Stimulated activated CD8-positive, alpha-beta memory T cell treated with anti-CD3 and anti-CD28 coated beads, Interleukin-7, amount 100 ng/mL, for 4 hours (primary cell): ENCODE results near the gene MAD2L2.

Experiments used
- DNase-seq, 2 donors: peaks; one replicate each; pipeline ENCODE4 v3.0.0-alpha.2; 2020; ENCODE audit warnings: low read depth in 2 of 2

The MAD2L2 gene

DNA sequence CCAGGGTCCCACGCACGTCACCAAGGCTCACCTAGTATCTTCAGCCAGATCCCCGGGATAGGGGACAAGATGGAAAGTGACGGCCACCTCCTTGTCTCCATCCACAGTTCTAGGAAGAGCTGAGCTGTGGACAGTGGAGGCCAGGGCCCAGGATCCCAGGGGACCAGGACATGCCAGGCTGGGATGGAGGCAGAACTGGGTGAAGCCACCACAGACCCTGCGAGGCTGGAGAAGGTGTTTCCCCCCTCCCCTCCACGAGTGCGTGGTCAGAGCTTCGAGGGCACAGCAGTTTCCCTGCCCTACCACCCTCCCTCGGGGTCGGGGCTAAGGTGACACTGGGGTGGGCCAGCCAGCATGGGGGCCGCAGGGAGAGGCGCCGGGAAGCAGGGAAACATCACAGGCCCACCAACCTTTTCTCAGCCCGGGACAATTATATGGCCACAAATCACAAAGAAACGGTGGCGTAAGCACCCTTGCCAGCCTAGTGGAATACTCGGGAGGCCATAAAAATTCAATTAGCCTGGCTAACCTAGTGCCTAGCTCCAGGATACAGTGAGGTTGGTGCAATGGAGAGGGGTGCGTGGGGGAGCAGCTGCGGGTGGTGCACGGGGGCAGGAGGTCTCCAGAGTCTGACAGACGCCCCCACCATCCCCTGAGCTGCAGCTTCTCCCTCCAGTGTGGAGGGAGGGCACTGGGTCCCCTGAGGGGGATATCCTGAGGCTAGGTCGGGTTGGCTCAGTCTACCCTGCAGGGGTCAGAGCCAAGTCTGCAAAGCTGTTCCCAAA lies 23.9 kb upstream of the MAD2L2 start:
- no peak for DNase-seq

DNA sequence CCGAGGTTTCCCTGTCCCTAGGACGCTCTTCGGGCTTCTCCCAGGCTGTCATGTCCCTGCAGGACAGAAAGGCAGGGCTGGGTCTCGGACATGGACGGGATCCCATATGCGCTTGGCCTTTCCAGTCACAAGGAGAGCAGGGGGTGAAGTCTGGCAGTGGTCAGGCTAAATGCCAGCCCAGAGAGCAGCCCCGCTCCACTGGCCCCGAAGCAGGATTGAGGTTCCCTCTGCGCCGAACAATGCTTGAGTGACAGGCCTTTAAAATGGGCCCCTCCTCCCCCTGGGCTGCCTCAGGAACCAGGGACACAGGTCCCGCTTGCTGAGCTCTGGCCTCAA lies 23.2 kb upstream of the MAD2L2 start:
- DNase-seq: no peak

- DNase-seq: no peak
Observed at GRCh38 chr1:11703357-11704193, 22.6 kb upstream of the MAD2L2 start.

GRCh38 chr1:11701981-11702803 lies 21.2 kb upstream of the MAD2L2 start:
- DNase-seq: no peak

GRCh38 chr1:11701551-11701961 lies 20.6 kb upstream of the MAD2L2 start:
- no peak for DNase-seq

DNA sequence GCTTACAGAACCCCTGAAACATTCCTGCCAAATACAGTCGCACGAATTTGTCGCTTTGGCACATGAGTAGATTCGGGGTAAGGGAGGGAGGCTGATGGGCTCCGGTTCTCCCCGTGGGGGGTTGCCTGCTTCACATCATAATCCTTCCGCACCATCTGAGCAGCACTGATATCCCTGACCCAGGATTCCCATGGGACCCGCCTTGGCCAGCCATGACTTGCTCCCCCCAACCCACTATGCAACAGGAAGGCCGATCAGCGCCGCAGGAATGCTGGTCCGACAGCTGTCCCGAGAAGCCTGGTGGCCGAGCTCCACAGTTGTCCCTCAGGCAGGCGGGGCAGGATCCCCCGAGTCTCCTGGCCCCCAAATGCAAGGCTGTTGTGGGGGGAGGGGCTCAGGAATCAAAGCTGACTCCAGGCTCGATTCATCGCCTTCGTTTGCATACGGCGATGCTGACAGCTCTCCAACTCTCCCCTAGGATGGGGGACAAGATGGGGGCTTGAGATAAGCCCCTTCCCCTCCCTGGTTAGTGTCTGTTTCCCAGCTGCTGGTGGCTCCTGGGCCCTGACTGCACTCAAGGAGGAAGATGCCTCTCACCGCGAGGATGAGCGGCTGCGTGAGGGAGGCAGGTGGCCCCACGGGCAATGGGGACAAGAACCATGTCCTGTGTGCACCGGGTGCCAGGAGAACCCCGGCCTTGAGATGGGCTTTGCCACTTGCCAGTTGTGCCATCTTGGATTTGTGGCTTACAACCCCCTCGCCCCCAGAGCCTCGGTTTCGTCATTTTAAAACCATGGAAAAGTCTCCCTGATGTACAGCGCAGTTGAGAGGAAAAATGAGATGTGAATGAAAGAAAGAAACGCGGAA lies 19.9 kb upstream of the MAD2L2 start:
- DNase-seq: no peak

DNA sequence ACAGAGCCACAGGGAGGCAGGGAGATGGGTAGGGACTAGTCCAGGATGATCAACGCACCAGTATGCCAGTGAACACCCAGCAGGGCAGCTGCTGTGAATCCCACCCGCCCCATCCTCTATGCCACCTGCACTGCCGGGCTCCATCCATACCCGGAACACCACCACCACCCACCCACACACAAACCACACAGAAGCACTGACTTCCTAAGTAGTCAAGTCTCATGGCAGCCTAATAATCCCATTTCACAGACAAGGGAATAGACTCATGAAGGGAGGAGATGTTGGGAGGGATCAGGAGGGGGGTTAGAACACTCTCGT lies 16.9 kb upstream of the MAD2L2 start:
- DNase-seq: no peak

DNA sequence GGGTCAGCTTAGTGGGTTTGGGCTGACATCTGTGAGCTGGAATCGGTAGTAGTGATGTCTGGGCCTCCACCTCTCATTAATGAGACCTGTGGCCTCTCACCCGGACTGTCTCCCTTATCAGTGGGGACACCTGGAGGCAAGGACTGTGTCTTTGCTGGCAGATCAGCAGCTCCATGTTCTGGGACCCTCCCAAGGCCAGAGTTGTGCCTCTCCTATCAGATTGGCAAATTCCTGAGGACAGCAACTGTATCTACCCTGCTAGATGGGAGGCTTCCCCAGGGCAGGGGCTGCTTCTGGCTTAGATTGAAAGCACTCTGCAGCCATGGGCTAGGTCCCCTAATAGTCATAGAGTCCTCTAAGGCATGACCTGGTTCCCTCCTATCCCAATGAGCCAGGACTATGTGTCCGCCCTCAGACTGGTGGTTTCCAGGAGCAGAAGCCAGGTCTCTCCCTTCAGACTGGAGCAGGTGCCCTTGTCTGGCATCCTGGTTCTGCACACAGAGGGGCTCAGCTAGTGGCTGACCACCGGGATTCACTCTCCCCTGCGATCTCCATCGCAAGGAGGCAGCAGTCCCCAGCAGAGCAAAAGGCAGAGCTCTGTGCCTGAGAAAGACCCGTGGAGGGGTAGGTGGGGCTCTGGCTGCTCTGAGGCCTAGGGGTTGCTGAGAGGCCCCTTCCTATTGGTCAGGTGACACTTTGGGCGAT lies 16.4 kb upstream of the MAD2L2 start:
- no peak for DNase-seq

DNA sequence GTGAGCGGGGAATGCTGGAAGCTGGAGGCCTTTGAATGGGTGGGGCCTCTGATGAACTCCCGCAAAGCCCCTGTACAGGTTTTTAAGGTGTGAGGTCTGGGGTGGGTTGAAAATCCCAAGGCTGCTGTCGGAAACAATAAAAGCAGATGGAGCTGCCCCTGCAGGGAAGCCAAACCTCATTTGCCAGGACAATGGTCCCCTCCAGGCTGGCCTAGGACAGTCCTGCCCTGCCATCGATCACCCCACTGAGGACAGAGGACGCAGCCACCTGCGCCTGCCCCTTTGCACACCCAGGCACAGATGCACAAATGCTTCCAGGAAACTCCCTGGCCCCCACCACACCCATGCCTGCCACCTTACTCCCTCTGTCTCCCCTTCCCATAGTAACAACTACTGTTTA lies 14.9 kb upstream of the MAD2L2 start:
- no peak for DNase-seq

DNA sequence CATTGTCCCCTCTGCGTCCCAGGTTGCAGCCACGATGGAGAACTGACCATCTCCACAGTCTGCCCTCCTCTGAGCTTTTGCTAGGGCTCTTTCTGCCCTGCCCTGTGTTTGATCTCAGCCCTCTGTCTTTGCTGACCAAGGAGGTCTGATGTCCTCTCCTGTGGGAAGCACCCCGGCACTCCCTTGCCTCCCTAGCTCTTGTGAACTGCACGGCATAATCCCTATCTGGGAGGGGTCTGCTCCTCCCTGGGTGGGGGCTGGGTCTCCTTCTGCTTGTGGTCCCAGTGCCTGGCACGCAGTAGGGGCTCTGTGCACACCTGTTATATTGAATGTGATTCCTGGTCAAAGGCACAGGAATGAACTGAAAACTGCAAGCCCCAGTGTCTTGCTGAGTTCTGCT lies 13.0 kb upstream of the MAD2L2 start:
- DNase-seq: no peak

- peak; percentile 38 to 44 for DNase-seq
Observed at GRCh38 chr1:11693024-11693590, 12.2 kb upstream of the MAD2L2 start.

- DNase-seq: no peak
Observed at GRCh38 chr1:11691928-11692711, 11.2 kb upstream of the MAD2L2 start.

DNA sequence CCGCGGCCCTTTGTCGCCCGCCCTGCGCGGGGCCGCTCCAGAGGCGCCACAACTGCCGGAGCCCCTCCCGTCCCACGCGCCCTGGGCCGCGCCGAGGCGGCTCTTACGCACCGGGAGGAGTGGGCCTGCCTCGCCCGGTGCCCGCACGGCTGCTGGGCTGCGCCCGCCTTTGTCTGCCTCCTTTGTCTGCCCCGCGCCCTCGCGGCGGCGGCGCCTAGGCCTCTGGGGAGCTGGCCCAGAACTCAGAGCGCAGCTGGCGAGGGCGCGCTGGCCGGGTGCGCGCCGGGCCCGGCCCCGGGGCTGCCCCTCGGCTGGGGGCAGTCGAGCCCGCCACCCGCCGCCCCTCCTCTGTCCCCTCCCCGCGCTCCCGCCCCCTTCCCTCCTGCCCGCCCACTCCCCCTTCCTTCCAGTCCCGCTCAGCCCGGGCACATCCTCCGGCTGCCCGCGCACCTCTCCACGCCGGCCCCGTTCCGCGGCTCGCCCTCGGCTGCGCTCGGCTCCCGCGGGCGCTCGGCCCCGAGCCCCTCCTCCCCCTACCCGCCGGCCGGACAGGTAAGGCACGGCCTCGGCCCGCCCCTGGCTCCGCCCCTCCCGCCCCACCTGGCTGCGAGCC lies 10.5 kb upstream of the MAD2L2 start, which contains the start of gene DRAXIN:
DRAXIN (plus strand) TSS at position 409 of the 613 bp plus-strand sequence. CDS start 14,549 bp downstream, outside the sequence.
- DNase-seq: peak in 1 of 2 donors; percentile 12

DNA sequence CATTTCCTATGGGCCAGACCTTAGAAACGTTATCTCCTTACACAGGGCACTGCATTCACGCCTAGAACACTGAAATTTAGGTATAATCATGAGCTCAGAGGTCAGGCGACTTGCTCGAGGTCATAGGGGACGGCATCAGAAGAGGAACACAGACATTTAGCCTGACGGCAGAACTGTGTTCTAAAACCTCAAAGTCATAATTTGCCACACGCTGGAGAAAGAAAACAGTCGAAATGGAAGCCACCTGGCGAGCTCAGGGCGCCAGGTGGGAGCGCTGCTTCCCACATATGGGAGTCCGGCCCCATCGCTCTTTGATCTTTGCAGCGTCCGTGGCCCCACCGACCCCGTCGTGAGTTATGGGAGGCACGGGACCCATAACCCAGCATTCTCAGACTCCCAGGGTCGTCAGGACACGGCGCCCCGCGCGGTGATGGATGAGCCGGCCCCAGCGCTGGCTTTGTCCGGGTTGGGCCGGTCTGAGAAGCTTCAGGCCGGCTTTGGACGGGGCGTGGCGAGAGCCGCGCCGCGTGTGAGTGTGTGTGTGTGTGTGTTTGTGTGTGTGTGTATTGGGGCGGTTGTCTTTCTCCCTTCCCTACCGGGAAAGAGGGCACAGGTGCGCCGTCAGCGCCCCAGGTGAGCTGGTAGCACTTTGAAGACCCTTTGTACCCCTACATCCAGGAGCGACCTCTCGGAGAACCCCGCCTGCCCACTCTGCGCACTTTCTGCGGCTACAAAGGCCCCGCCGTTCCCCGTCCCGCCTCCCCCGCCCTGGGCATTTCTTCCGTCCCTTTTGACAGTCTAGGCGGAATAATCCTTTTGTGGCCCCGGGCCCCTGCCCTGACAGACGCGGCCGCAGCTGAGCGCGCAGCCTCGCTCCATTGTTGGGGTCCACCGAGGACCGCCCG lies 9.7 kb upstream of the MAD2L2 start:
- DNase-seq: no peak

DNA sequence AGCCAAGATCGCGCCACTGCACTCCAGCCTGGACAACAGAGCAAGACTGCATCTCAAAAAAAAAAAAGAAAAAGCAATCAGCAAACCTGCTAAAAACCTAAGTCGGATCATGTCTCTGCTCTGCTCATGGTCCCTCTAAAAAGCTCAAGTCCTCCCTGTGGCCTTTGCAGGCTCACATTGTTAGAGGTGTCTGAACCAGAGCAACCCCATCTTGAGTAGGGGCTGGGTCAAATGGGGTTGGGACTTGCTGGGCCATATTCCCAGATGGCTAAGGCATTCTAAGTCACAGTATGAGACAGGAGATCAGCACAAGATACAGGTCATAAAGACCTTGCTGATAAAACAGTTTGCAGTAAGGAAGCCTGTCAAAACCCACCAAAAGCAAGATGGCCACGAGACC lies 7.6 kb upstream of the MAD2L2 start:
- DNase-seq: no peak

- DNase-seq: no peak
Observed at GRCh38 chr1:11685210-11685752, 4.3 kb upstream of the MAD2L2 start.

DNA sequence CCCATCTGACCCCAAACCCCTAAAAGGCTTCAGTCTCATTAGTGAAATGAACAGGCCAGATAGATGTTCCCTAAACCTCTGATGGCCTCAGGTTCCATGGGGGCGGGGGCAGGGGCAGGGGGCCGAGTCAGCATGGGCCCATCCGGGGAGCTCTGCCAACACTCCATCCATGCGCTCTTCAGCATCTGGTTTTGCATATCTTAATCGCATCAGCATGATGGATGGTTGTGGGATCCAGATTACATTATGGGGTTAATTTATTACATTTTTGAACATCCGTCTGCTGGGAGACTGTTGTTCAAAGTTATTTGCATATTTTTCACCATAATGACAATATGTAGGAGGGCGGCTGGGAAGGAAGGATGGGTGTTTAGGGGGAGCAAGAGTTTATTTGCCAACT lies 3.1 kb upstream of the MAD2L2 start:
- no peak for DNase-seq

GRCh38 chr1:11682799-11683198 lies 1.9 kb upstream of the MAD2L2 start:
- DNase-seq: no peak
